SK-N-SH (cell line): Measurements from ENCODE around the gene PSMB10.

ENCODE experiments used
- CHD2 ChIP-seq: fragments of 150-350 bp; IDR thresholded peaks from 2 replicates; pipeline ENCODE4 v1.6.1; 2018; ENCODE audit warnings: low read length; ENCODE audit not compliant: partially characterized antibody
- FOXM1 ChIP-seq: IDR thresholded peaks from 2 replicates; pipeline ENCODE4 v1.4.0; 2012; ENCODE audit warnings: low read depth, mild to moderate bottlenecking
- GABPA ChIP-seq: IDR thresholded peaks from 2 replicates; pipeline ENCODE4 v1.4.0; 2012; ENCODE audit warnings: low read depth, mild to moderate bottlenecking
- MXI1 ChIP-seq: IDR thresholded peaks from 2 replicates; pipeline ENCODE4 v1.6.1; 2012; ENCODE audit warnings: mild to moderate bottlenecking, low read depth, low read length, improper control_type of control experiment
- NRF1 ChIP-seq: IDR thresholded peaks from 2 replicates; pipeline ENCODE4 v1.6.1; 2012; ENCODE audit warnings: low read depth, mild to moderate bottlenecking, low read length
- POLR2AphosphoS5 ChIP-seq: IDR thresholded peaks from 2 replicates; pipeline ENCODE4 v1.6.1; 2012; ENCODE audit warnings: low read depth, low read length
- RAD21 ChIP-seq: IDR thresholded peaks from 2 replicates; pipeline ENCODE4 v1.6.1; 2012; ENCODE audit warnings: mild to moderate bottlenecking, low read length
- RCOR1 ChIP-seq: fragments of 150-350 bp; IDR thresholded peaks from 2 replicates; pipeline ENCODE4 v1.6.1; 2017; ENCODE audit warnings: antibody characterized with exemption, low read length
- TCF12 ChIP-seq: IDR thresholded peaks from 2 replicates; pipeline ENCODE4 v1.4.0; 2012
- YY1 ChIP-seq: IDR thresholded peaks from 2 replicates; pipeline ENCODE4 v1.4.0; 2012; ENCODE audit warnings: low read depth, mild to moderate bottlenecking
- TF ChIP-seq, protein P1 (sequence below): IDR thresholded peaks from 2 replicates; pipeline ENCODE4 v1.4.0; 2012; ENCODE audit warnings: low read depth
- TF ChIP-seq, protein P2 (sequence below): fragments of 200-600 bp; sonication (generic); IDR thresholded peaks from 2 replicates; pipeline ENCODE4 v1.6.1; 2017; ENCODE audit warnings: antibody characterized with exemption, mild to moderate bottlenecking, moderate library complexity
- TF ChIP-seq, protein P3 (sequence below): fragments of 150-350 bp; IDR thresholded peaks from 2 replicates; pipeline ENCODE4 v1.6.1; 2017; ENCODE audit warnings: antibody characterized with exemption, low read length, low read depth, borderline replicate concordance
- TF ChIP-seq, protein P4 (sequence below): IDR thresholded peaks from 2 replicates; pipeline ENCODE4 v1.4.0; 2012; ENCODE audit warnings: low read depth, borderline replicate concordance

DNA sequence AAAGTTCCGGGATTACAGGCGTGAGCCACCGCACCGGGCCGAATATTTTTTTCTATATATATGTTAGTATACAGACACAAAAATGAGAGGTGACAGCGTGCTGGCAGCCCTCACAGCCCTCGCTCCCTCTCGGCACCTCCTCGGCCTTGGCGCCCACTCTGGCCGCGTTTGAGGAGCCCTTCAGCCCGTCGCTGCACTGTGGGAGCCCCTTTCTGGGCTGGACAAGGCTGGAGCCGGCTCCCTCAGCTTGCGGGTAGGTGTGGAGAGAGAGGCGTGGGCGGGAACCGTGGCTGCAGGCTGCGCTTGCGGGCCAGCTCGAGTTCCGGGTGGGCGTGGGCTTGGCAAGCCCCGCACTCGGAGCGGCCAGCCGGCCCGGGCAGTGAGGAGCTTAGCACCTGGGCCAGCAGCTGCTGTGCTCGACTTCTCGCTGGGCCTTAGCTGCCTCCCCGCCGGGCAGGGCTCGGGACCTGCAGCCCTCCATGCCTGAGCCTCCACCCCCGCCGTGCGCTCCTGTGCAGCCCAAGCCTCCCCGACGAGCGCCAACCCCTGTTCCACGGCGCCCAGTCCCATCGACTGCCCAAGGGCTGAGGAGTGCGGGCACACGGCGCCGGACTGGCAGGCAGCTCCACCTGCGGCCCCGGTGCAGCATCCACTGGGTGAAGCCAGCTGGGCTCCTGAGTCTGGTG lies 45.5 kb upstream of the PSMB10 start:
- TF ChIP-seq, protein P1, sequence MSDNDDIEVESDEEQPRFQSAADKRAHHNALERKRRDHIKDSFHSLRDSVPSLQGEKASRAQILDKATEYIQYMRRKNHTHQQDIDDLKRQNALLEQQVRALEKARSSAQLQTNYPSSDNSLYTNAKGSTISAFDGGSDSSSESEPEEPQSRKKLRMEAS = no peak
- TF ChIP-seq, protein P2, sequence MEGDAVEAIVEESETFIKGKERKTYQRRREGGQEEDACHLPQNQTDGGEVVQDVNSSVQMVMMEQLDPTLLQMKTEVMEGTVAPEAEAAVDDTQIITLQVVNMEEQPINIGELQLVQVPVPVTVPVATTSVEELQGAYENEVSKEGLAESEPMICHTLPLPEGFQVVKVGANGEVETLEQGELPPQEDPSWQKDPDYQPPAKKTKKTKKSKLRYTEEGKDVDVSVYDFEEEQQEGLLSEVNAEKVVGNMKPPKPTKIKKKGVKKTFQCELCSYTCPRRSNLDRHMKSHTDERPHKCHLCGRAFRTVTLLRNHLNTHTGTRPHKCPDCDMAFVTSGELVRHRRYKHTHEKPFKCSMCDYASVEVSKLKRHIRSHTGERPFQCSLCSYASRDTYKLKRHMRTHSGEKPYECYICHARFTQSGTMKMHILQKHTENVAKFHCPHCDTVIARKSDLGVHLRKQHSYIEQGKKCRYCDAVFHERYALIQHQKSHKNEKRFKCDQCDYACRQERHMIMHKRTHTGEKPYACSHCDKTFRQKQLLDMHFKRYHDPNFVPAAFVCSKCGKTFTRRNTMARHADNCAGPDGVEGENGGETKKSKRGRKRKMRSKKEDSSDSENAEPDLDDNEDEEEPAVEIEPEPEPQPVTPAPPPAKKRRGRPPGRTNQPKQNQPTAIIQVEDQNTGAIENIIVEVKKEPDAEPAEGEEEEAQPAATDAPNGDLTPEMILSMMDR = no peak
- TF ChIP-seq POLR2AphosphoS5 (no peak), MXI1 (no peak), RAD21 (no peak), CHD2 (no peak), NRF1 (no peak), GABPA (no peak), RCOR1 (no peak), TCF12 (no peak), FOXM1 (no peak), YY1 (no peak)
- TF ChIP-seq, protein P3, sequence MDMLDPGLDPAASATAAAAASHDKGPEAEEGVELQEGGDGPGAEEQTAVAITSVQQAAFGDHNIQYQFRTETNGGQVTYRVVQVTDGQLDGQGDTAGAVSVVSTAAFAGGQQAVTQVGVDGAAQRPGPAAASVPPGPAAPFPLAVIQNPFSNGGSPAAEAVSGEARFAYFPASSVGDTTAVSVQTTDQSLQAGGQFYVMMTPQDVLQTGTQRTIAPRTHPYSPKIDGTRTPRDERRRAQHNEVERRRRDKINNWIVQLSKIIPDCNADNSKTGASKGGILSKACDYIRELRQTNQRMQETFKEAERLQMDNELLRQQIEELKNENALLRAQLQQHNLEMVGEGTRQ = no peak
- TF ChIP-seq, protein P4, sequence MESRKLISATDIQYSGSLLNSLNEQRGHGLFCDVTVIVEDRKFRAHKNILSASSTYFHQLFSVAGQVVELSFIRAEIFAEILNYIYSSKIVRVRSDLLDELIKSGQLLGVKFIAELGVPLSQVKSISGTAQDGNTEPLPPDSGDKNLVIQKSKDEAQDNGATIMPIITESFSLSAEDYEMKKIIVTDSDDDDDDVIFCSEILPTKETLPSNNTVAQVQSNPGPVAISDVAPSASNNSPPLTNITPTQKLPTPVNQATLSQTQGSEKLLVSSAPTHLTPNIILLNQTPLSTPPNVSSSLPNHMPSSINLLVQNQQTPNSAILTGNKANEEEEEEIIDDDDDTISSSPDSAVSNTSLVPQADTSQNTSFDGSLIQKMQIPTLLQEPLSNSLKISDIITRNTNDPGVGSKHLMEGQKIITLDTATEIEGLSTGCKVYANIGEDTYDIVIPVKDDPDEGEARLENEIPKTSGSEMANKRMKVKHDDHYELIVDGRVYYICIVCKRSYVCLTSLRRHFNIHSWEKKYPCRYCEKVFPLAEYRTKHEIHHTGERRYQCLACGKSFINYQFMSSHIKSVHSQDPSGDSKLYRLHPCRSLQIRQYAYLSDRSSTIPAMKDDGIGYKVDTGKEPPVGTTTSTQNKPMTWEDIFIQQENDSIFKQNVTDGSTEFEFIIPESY = no peak
